Neural progenitor cell (in vitro differentiated cells): Measurements from ENCODE around the gene GCN1.

Experiments used
- CTCF ChIP-seq: fragments of 200-600 bp; sonication (generic); IDR thresholded peaks from 2 replicates; pipeline ENCODE4 v1.5.1; 2017; ENCODE audit warnings: antibody characterized with exemption, mild to moderate bottlenecking
- EZH2 ChIP-seq: fragments of 200-600 bp; sonication (generic); IDR thresholded peaks from 2 replicates; pipeline ENCODE4 v1.6.1; 2017; ENCODE audit warnings: antibody characterized with exemption, mild to moderate bottlenecking, moderate library complexity
- EZH2phosphoT487 ChIP-seq: fragments of 200-600 bp; sonication (generic); IDR thresholded peaks from 2 replicates; pipeline ENCODE4 v1.6.1; 2017; ENCODE audit warnings: antibody characterized with exemption

DNA sequence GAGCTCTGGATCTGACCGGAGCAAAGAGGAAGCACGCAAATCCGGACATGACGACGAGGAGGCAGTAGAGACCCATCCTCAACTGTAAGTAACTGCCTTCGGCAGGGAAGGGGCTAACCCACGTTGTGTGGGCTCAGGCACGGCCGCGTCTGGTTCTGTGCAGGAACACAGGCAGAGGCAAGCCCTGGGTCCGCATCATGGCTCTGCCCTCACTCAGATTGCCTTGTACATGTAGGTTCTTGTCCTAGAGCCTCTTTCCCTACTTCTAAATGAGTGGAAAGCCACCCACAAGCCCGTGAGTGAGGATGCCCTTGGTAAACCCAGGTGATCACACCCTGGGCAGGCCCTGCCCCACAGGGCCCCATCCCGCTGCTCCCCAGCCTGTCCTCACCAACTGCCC is 15.3 kb upstream of the GCN1 start:
- TF ChIP-seq CTCF, result no peak
- no peak for TF ChIP-seq EZH2
- TF ChIP-seq EZH2phosphoT487, result no peak
